A673 (cell line): ENCODE data around the gene MRPL44. TPM values are rescaled to one million over a fixed set of nuclear protein-coding genes. Genes with fewer than 3 reads are reported as not detected.

ENCODE experiments used
- BruUV-seq: library from RNA; stranded (reverse); fragments of 400-500 nt; replicated peaks from 2 replicates; lab custom pipeline; 2021; lab: Mats Ljungman, UMichigan
- CTCF ChIA-PET: fragments of 300-600 bp; sonication (Branson Sonifier 250); formaldehyde crosslinking; loops from one replicate; lab custom pipeline; 2022; ENCODE audit warnings: antibody characterized with exemption; lab: Charles Lee
- POLR2A ChIA-PET: fragments of 300-600 bp; sonication (Branson Sonifier 250); formaldehyde crosslinking; loops from one replicate; lab custom pipeline; 2022; ENCODE audit warnings: antibody characterized with exemption; ENCODE audit not compliant: low non-redundant PET; lab: Charles Lee
- DNase-seq: peaks from one replicate; pipeline ENCODE4 v3.0.0-alpha.2; 2015; ENCODE audit warnings: low spot score
- H3K27ac ChIP-seq: fragments of 200-600 bp; sonication (generic); 2 replicates; pipeline ENCODE4 v1.5.1; 2016; ENCODE audit warnings: mixed run types, low read depth, mild to moderate bottlenecking, mixed read lengths, antibody characterized with exemption, low read length; ENCODE audit not compliant: poor library complexity, severe bottlenecking
- H3K27me3 ChIP-seq: fragments of 200-600 bp; sonication (generic); replicated peaks from 2 replicates; pipeline ENCODE4 v1.6.1; 2017; ENCODE audit warnings: mixed run types, low read depth, mild to moderate bottlenecking, mixed read lengths, antibody characterized with exemption, low read length; ENCODE audit not compliant: insufficient read depth, poor library complexity
- H3K36me3 ChIP-seq: fragments of 200-600 bp; sonication (generic); 2 replicates; pipeline ENCODE4 v1.6.1; 2016; ENCODE audit warnings: mixed run types, mild to moderate bottlenecking, mixed read lengths, antibody characterized with exemption, low read length; ENCODE audit not compliant: insufficient read depth, poor library complexity, severe bottlenecking
- H3K4me1 ChIP-seq: fragments of 200-600 bp; sonication (generic); 2 replicates; pipeline ENCODE4 v1.6.1; 2017; ENCODE audit warnings: mixed run types, mild to moderate bottlenecking, mixed read lengths, antibody characterized with exemption, low read length; ENCODE audit not compliant: insufficient read depth, poor library complexity, severe bottlenecking
- H3K4me3 ChIP-seq: fragments of 200-600 bp; sonication (generic); 2 replicates; pipeline ENCODE4 v1.5.1; 2016; ENCODE audit warnings: low read depth, mixed run types, mild to moderate bottlenecking, mixed read lengths, low read length; ENCODE audit not compliant: poor library complexity, severe bottlenecking
- H3K9me3 ChIP-seq: fragments of 200-600 bp; sonication (generic); 2 replicates; pipeline ENCODE4 v1.6.1; 2016; ENCODE audit warnings: mixed run types, low read depth, mild to moderate bottlenecking, mixed read lengths, antibody characterized with exemption, low read length; ENCODE audit not compliant: poor library complexity, severe bottlenecking
- CTCF ChIP-seq: fragments of 300-800, 200-600 bp; sonication (generic); conservative IDR thresholded peaks from 2 replicates; pipeline ENCODE4 v1.5.1; 2017; ENCODE audit warnings: low read depth, mild to moderate bottlenecking, antibody characterized with exemption, low read length, moderate library complexity, mixed read lengths
- EZH2 ChIP-seq: fragments of 200-600 bp; sonication (generic); IDR thresholded peaks from 2 replicates; pipeline ENCODE4 v1.6.1; 2017; ENCODE audit warnings: borderline replicate concordance, low read depth, mild to moderate bottlenecking, mixed read lengths, antibody characterized with exemption, low read length; ENCODE audit not compliant: poor library complexity, severe bottlenecking
- intact Hi-C: fragments of 100-400 bp; cut with micrococcal nuclease; formaldehyde crosslinking; loops from one replicate; pipeline ENCODE4 v1.10.0; 2022; ENCODE audit not compliant: unreplicated experiment
- total RNA-seq: library from RNA; stranded (reverse); gene quantifications from 2 replicates; pipeline ENCODE4 v1.2.3, GENCODE V29; 2021

Gene MRPL44
- total RNA-seq, 1 experiment from 2014 or later, result 38.3 TPM

- TF ChIP-seq CTCF, result no peak
- TF ChIP-seq EZH2, result no peak
- Histone ChIP-seq H3K9me3 (no peaks in the 10 kb centered on the region), H3K4me3 (no peak overlapping the region), H3K36me3 (no peaks in the 10 kb centered on the region), H3K27ac (no peak overlapping the region), H3K4me1 (peaks cover 38% of the 10 kb centered on the region), H3K27me3 (no peaks in the 10 kb centered on the region)
- DNase-seq, result no peak
- ChIA-PET POLR2A (no interaction called here), CTCF (no interaction called here)
- no TSS peak for BruUV-seq
- intact Hi-C loops, result no loop called here
Measured at GRCh38 chr2:224014336-224014735, 57.1 kb downstream of the MRPL44 start.

- no peak for DNase-seq
- intact Hi-C loops, result no loop called here
- BruUV-seq, result no TSS peak
- no peak for TF ChIP-seq CTCF
- TF ChIP-seq EZH2, result no peak
- CTCF ChIA-PET, result no interaction called here
- Histone ChIP-seq H3K4me1 (peaks cover 33% of the 10 kb centered on the region), H3K9me3 (no peaks in the 10 kb centered on the region), H3K27me3 (no peaks in the 10 kb centered on the region), H3K4me3 (no peak overlapping the region), H3K36me3 (no peaks in the 10 kb centered on the region), H3K27ac (no peak overlapping the region)
- POLR2A ChIA-PET, result no interaction called here
Measured at GRCh38 chr2:224016963-224017362, 59.7 kb downstream of the MRPL44 start.

Other genes starting within 250 kb of the MRPL44 start
- 19.9 and 23.0 TPM in 2 replicates for gene AP1S3, start 119.9 kb upstream of the MRPL44 start, total RNA-seq
- 72.6 and 88.7 TPM in 2 replicates for gene WDFY1, start 12.1 kb upstream of the MRPL44 start, total RNA-seq
- 331 and 380 TPM in 2 replicates for gene SERPINE2, start 81.8 kb downstream of the MRPL44 start, total RNA-seq